ENCODE results near the gene GADD45G. TPM values are rescaled to one million over a fixed set of nuclear protein-coding genes. Genes with fewer than 3 reads are reported as not detected.

Gene GADD45G
- total RNA-seq (1 to 10 TPM; 2.6 to 3.4 TPM), polyA plus RNA-seq (0.62 TPM)

GRCh38 chr9:89604729-89605464 is at the start of gene GADD45G:
Gene GADD45G, plus strand, starts transcription at chr9:89605012. Its CDS starts 110 bp downstream, at chr9:89605122.
- ChIA-PET POLR2A (interaction anchor here (0.7 kb wide), 1 partner anchor 139 kb away, joined by 3 read pairs; no protein-coding TSS in a partner anchor), CTCF (interaction anchor here (0.8 to 2.9 kb wide), 4 partner anchors 9 to 319 kb away, joined by 3 to 29 read pairs (median 9); no protein-coding TSS in a partner anchor)
- Mint-ChIP-seq H3K36me3 (no peaks in the 10 kb centered on the region), H3K4me1 (peaks cover 21 to 38% (median 24%) of the 10 kb centered on the region in 3 donors), H3K27me3 (peaks cover 19 to 32% of the 10 kb centered on the region in 2 donors), H3K27ac (peak within 1 kb of the TSS in 7 of 8 donors; percentile 21 to 89 (median 76)), H3K4me3 (peak within 1 kb of the TSS; percentile 79 to 93 (median 86)), H3K9me3 (no peaks in the 10 kb centered on the region)
- Histone ChIP-seq H3K36me3 (ENCODE audit: insufficient read depth, low read length) (no peaks in the 10 kb centered on the region), H3K27me3 (ENCODE audit: insufficient read depth, low read length, poor library complexity, severe bottlenecking) (peaks cover 7% of the 10 kb centered on the region), H3K27ac (ENCODE audit: low read depth, low read length) (no peak within 1 kb of the TSS), H3K4me1 (ENCODE audit: insufficient read depth, low read length) (peaks cover 27% of the 10 kb centered on the region), H3K9me3 (ENCODE audit: low read length) (no peaks in the 10 kb centered on the region), H3K4me3 (ENCODE audit: low read length) (peak within 1 kb of the TSS; percentile 69)
- peak; percentile 74 to 91 (median 79) for DNase-seq

- no peak for DNase-seq
- peaks cover 19% of the 10 kb centered on the region for H3K4me1 ChIP-seq (ENCODE audit: insufficient read depth, low read length)
- no peak overlapping the region for H3K4me3 ChIP-seq (ENCODE audit: low read length)
- H3K27me3 Mint-ChIP-seq = no peaks in the 10 kb centered on the region
- no peaks in the 10 kb centered on the region for H3K36me3 Mint-ChIP-seq
- H3K36me3 ChIP-seq (ENCODE audit: insufficient read depth, low read length) = no peaks in the 10 kb centered on the region
- CTCF ChIA-PET = interaction anchor here (1.1 to 14.8 kb wide), 3 partner anchors 59 to 157 kb away, joined by 3 to 184 read pairs (median 3); no protein-coding TSS in a partner anchor
- peak overlapping the region in 2 of 8 donors; percentile 40 to 43 for H3K27ac Mint-ChIP-seq
- POLR2A ChIA-PET = no interaction called here
- no peak overlapping the region for H3K27ac ChIP-seq (ENCODE audit: low read depth, low read length)
- H3K4me1 Mint-ChIP-seq = peaks cover 10 to 23% (median 17%) of the 10 kb centered on the region in 3 donors
- H3K9me3 ChIP-seq (ENCODE audit: low read length) = no peaks in the 10 kb centered on the region
- no peak overlapping the region for H3K4me3 Mint-ChIP-seq
- no peaks in the 10 kb centered on the region for H3K27me3 ChIP-seq (ENCODE audit: insufficient read depth, low read length, poor library complexity, severe bottlenecking)
- no peaks in the 10 kb centered on the region for H3K9me3 Mint-ChIP-seq
Measured at GRCh38 chr9:89555036-89555415, 49.8 kb upstream of the GADD45G start.

- Histone ChIP-seq H3K36me3 (ENCODE audit: insufficient read depth, low read length) (no peaks in the 10 kb centered on the region), H3K4me3 (ENCODE audit: low read length) (no peak overlapping the region), H3K27me3 (ENCODE audit: insufficient read depth, low read length, poor library complexity, severe bottlenecking) (no peaks in the 10 kb centered on the region), H3K9me3 (ENCODE audit: low read length) (no peaks in the 10 kb centered on the region), H3K4me1 (ENCODE audit: insufficient read depth, low read length) (peaks cover 19% of the 10 kb centered on the region), H3K27ac (ENCODE audit: low read depth, low read length) (no peak overlapping the region)
- CTCF ChIA-PET = interaction anchor here (0.6 to 14.8 kb wide), 4 partner anchors 72 to 173 kb away, joined by 3 to 184 read pairs (median 3); no protein-coding TSS in a partner anchor
- Mint-ChIP-seq H3K4me1 (peaks cover 10 to 23% (median 17%) of the 10 kb centered on the region in 3 donors), H3K27ac (peak overlapping the region in 6 of 8 donors; percentile 31 to 88 (median 42)), H3K4me3 (peak overlapping the region in 1 of 7 donors; percentile 45), H3K36me3 (no peaks in the 10 kb centered on the region), H3K27me3 (peaks cover under 1 to 3% of the 10 kb centered on the region in 2 donors), H3K9me3 (no peaks in the 10 kb centered on the region)
- POLR2A ChIA-PET = no interaction called here
- no peak for DNase-seq
Measured at GRCh38 chr9:89555451-89556375, 49.1 kb upstream of the GADD45G start.

- CTCF ChIA-PET = interaction anchor here (1.5 kb wide), 1 partner anchor 68 kb away, joined by 3 read pairs; no protein-coding TSS in a partner anchor
- POLR2A ChIA-PET = no interaction called here
Measured at GRCh38 chr9:89558196-89558899, 46.5 kb upstream of the GADD45G start.

GRCh38 chr9:89558948-89559347 is 45.9 kb upstream of the GADD45G start:
- peaks cover 10 to 23% (median 17%) of the 10 kb centered on the region in 3 donors for H3K4me1 Mint-ChIP-seq
- no peak for DNase-seq
- peaks cover 5 to 13% of the 10 kb centered on the region in 2 donors for H3K27me3 Mint-ChIP-seq
- H3K36me3 ChIP-seq (ENCODE audit: insufficient read depth, low read length) = no peaks in the 10 kb centered on the region
- H3K4me1 ChIP-seq (ENCODE audit: insufficient read depth, low read length) = peaks cover 19% of the 10 kb centered on the region
- CTCF ChIA-PET = no interaction called here
- H3K9me3 Mint-ChIP-seq = no peaks in the 10 kb centered on the region
- no peaks in the 10 kb centered on the region for H3K27me3 ChIP-seq (ENCODE audit: insufficient read depth, low read length, poor library complexity, severe bottlenecking)
- no peak overlapping the region for H3K4me3 ChIP-seq (ENCODE audit: low read length)
- no peaks in the 10 kb centered on the region for H3K9me3 ChIP-seq (ENCODE audit: low read length)
- POLR2A ChIA-PET = no interaction called here
- H3K27ac Mint-ChIP-seq = no peak overlapping the region
- no peaks in the 10 kb centered on the region for H3K36me3 Mint-ChIP-seq
- no peak overlapping the region for H3K4me3 Mint-ChIP-seq
- H3K27ac ChIP-seq (ENCODE audit: low read depth, low read length) = no peak overlapping the region

More at GRCh38 chr9:89558196-89558899, 46.5 kb upstream of the GADD45G start:
- Histone ChIP-seq H3K4me3 (ENCODE audit: low read length) (no peak overlapping the region), H3K4me1 (ENCODE audit: insufficient read depth, low read length) (peaks cover 19% of the 10 kb centered on the region), H3K36me3 (ENCODE audit: insufficient read depth, low read length) (no peaks in the 10 kb centered on the region), H3K27ac (ENCODE audit: low read depth, low read length) (no peak overlapping the region), H3K9me3 (ENCODE audit: low read length) (no peaks in the 10 kb centered on the region), H3K27me3 (ENCODE audit: insufficient read depth, low read length, poor library complexity, severe bottlenecking) (no peaks in the 10 kb centered on the region)
- no peak overlapping the region for H3K4me3 Mint-ChIP-seq
- H3K27ac Mint-ChIP-seq = no peak overlapping the region
- peaks cover 5 to 8% of the 10 kb centered on the region in 2 donors for H3K27me3 Mint-ChIP-seq
- H3K9me3 Mint-ChIP-seq = no peaks in the 10 kb centered on the region
- DNase-seq = no peak
- H3K4me1 Mint-ChIP-seq = peaks cover 10 to 23% (median 17%) of the 10 kb centered on the region in 3 donors
- no peaks in the 10 kb centered on the region for H3K36me3 Mint-ChIP-seq

GRCh38 chr9:89562186-89562814 is 42.5 kb upstream of the GADD45G start:
- Histone ChIP-seq H3K27me3 (ENCODE audit: insufficient read depth, low read length, poor library complexity, severe bottlenecking) (no peaks in the 10 kb centered on the region), H3K4me3 (ENCODE audit: low read length) (no peak overlapping the region), H3K9me3 (ENCODE audit: low read length) (no peaks in the 10 kb centered on the region), H3K36me3 (ENCODE audit: insufficient read depth, low read length) (no peaks in the 10 kb centered on the region), H3K4me1 (ENCODE audit: insufficient read depth, low read length) (peaks cover 8% of the 10 kb centered on the region), H3K27ac (ENCODE audit: low read depth, low read length) (no peak overlapping the region)
- H3K4me3 Mint-ChIP-seq = no peak overlapping the region
- DNase-seq = no peak
- H3K36me3 Mint-ChIP-seq = no peaks in the 10 kb centered on the region
- peaks cover 5 to 17% of the 10 kb centered on the region in 2 donors for H3K27me3 Mint-ChIP-seq
- H3K27ac Mint-ChIP-seq = no peak overlapping the region
- CTCF ChIA-PET = no interaction called here
- H3K9me3 Mint-ChIP-seq = no peaks in the 10 kb centered on the region
- POLR2A ChIA-PET = no interaction called here
- peaks cover 3 to 11% (median 6%) of the 10 kb centered on the region in 3 donors for H3K4me1 Mint-ChIP-seq

GRCh38 chr9:89563571-89564345 is 41.1 kb upstream of the GADD45G start:
- Histone ChIP-seq H3K36me3 (ENCODE audit: insufficient read depth, low read length) (no peaks in the 10 kb centered on the region), H3K4me1 (ENCODE audit: insufficient read depth, low read length) (no peaks in the 10 kb centered on the region), H3K4me3 (ENCODE audit: low read length) (no peak overlapping the region), H3K27me3 (ENCODE audit: insufficient read depth, low read length, poor library complexity, severe bottlenecking) (no peaks in the 10 kb centered on the region), H3K9me3 (ENCODE audit: low read length) (no peaks in the 10 kb centered on the region), H3K27ac (ENCODE audit: low read depth, low read length) (no peak overlapping the region)
- Mint-ChIP-seq H3K36me3 (no peaks in the 10 kb centered on the region), H3K27me3 (peaks cover 5 to 17% of the 10 kb centered on the region in 2 donors), H3K9me3 (no peaks in the 10 kb centered on the region), H3K4me1 (no peaks in the 10 kb centered on the region), H3K27ac (no peak overlapping the region), H3K4me3 (no peak overlapping the region)
- CTCF ChIA-PET = no interaction called here
- POLR2A ChIA-PET = no interaction called here
- no peak for DNase-seq

Data from CD8-positive, alpha-beta memory T cell (primary cell).